Spleen (tissue), 7 donors: ENCODE measurements around the gene LORICRIN.

Source experiments
- CTCF ChIP-seq, 11 experiments: fragments of 200-600 bp in 7 of 11; fragments of 450-650 bp in 4 of 11; sonication (generic) in 4 of 11; IDR thresholded peaks in 8 of 11; conservative IDR thresholded peaks in 3 of 11; 1 replicate in 7 of 11; 2 replicates in 4 of 11; pipeline versions ENCODE4 v1.4.0 to v1.8.0; 2016 to 2021; ENCODE audit warnings: antibody characterized with exemption in 11 of 11, inconsistent platforms in 4 of 11, mild to moderate bottlenecking in 1 of 11
- POLR2A ChIP-seq, 3 donors: fragments of 450-650 bp; IDR thresholded peaks; one replicate each; pipeline ENCODE4 v1.5.1; 2017; ENCODE audit warnings: antibody characterized with exemption in 3 of 3, mild to moderate bottlenecking in 1 of 3
- donor health status: DM: no; HTN: no; CAD: no; lungs with moderate emphysema.
- donor health status: DM: no; HTN: no; CAD: no.
- donor health status: DM: no; HTN: no; CAD: no.

DNA sequence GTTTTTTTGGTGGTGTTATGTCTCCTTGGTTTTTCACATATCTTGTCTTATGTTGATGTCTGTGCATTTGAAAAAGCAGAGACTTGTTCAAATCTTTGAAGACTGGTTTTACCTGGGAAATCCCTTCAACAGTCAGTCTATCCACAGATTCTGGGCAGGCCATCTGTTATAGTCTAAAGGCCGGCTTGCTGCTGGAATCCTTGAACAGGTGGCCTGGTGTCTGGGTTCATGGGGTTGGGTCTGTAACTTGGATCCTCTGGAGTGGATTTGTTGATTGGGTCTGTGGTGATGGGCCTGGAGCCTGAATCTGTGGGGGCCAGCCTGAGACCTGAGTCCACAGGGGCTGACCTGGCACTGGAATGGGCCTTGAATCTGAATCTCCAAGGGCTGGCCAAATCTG lies 12.2 kb downstream of the LORICRIN start:
- TF ChIP-seq CTCF (IDR thresholded peaks at IDR 0.05 in 8 of 11, conservative IDR thresholded peaks at IDR 0.05 in 3 of 11) (no peak), POLR2A (IDR thresholded peaks at IDR 0.05) (no peak)
